Measurements from ENCODE around the gene SLC45A1. TPM values are rescaled to one million over a fixed set of nuclear protein-coding genes. Genes with fewer than 3 reads are reported as not detected.

Gene SLC45A1
- total RNA-seq, 4 donors from 2014 or later: 5.4 to 15.1 (median 7.6) TPM

GRCh38 chr1:8281843-8282509, 35.9 kb upstream of the SLC45A1 start:
- Histone ChIP-seq H3K4me1 (no peaks in the 10 kb centered on the region), H3K27me3 (peaks cover 0 to 8% of the 10 kb centered on the region in 2 donors), H3K9me3 (no peaks in the 10 kb centered on the region), H3K27ac (peak overlapping the region in 1 of 4 donors; percentile 11), H3K36me3 (no peaks in the 10 kb centered on the region), H3K4me3 (no peak overlapping the region)
- TF ChIP-seq POLR2A (IDR thresholded peaks at IDR 0.05) (no peak), EP300 (IDR thresholded peaks at IDR 0.05) (no peak), CTCF (IDR thresholded peaks at IDR 0.05) (no peak)
- DNase-seq (ENCODE audit: low spot score in 2 of 2): no peak
- WGBS, 2 donors: 46 to 48% methylated on average over 14 of the region's 14 CpGs

- Histone ChIP-seq H3K4me3 (no peak overlapping the region), H3K9me3 (no peaks in the 10 kb centered on the region), H3K36me3 (no peaks in the 10 kb centered on the region), H3K27ac (peak overlapping the region in 1 of 4 donors; percentile 15), H3K4me1 (no peaks in the 10 kb centered on the region), H3K27me3 (peaks cover 0 to 8% of the 10 kb centered on the region in 2 donors)
- no peak for DNase-seq (ENCODE audit: low spot score in 2 of 2)
- WGBS, 2 donors: 71% methylated on average over 14 of the region's 14 CpGs
- no peak for TF ChIP-seq POLR2A (IDR thresholded peaks at IDR 0.05)
- TF ChIP-seq EP300 (IDR thresholded peaks at IDR 0.05): no peak
- no peak for TF ChIP-seq CTCF (IDR thresholded peaks at IDR 0.05)
Measured at GRCh38 chr1:8283058-8283884, 34.6 kb upstream of the SLC45A1 start.

GRCh38 chr1:8284127-8284526, 33.8 kb upstream of the SLC45A1 start:
- Histone ChIP-seq H3K9me3 (no peaks in the 10 kb centered on the region), H3K4me1 (no peaks in the 10 kb centered on the region), H3K27me3 (peaks cover 0 to 8% of the 10 kb centered on the region in 2 donors), H3K4me3 (no peak overlapping the region), H3K27ac (no peak overlapping the region), H3K36me3 (no peaks in the 10 kb centered on the region)
- WGBS, 2 donors: 51 to 68% methylated on average over 5 of the region's 5 CpGs
- TF ChIP-seq EP300 (IDR thresholded peaks at IDR 0.05) (no peak), POLR2A (IDR thresholded peaks at IDR 0.05) (no peak), CTCF (IDR thresholded peaks at IDR 0.05) (no peak)
- DNase-seq (ENCODE audit: low spot score in 2 of 2): no peak

GRCh38 chr1:8285103-8285502, 32.8 kb upstream of the SLC45A1 start:
- Histone ChIP-seq H3K36me3 (no peaks in the 10 kb centered on the region), H3K4me3 (no peak overlapping the region), H3K27ac (no peak overlapping the region), H3K9me3 (no peaks in the 10 kb centered on the region), H3K27me3 (peaks cover 0 to 8% of the 10 kb centered on the region in 2 donors), H3K4me1 (no peaks in the 10 kb centered on the region)
- no peak for DNase-seq (ENCODE audit: low spot score in 2 of 2)
- TF ChIP-seq POLR2A (IDR thresholded peaks at IDR 0.05) (no peak), CTCF (IDR thresholded peaks at IDR 0.05) (no peak), EP300 (IDR thresholded peaks at IDR 0.05) (no peak)
- WGBS, 2 donors: 87 to 92% methylated on average over 4 of the region's 4 CpGs

GRCh38 chr1:8285965-8286364, 31.9 kb upstream of the SLC45A1 start:
- peaks cover 0 to 8% of the 10 kb centered on the region in 2 donors for H3K27me3 ChIP-seq
- no peaks in the 10 kb centered on the region for H3K36me3 ChIP-seq
- WGBS, 2 donors: 79 to 84% methylated on average over 2 of the region's 2 CpGs
- TF ChIP-seq CTCF (IDR thresholded peaks at IDR 0.05) (no peak), EP300 (IDR thresholded peaks at IDR 0.05) (no peak), POLR2A (IDR thresholded peaks at IDR 0.05) (no peak)
- H3K9me3 ChIP-seq: no peaks in the 10 kb centered on the region
- no peak for DNase-seq (ENCODE audit: low spot score in 2 of 2)
- no peak overlapping the region for H3K4me3 ChIP-seq
- no peaks in the 10 kb centered on the region for H3K4me1 ChIP-seq
- H3K27ac ChIP-seq: no peak overlapping the region
